CD4-positive, CD25-positive, alpha-beta regulatory T cell (primary cell): ENCODE results near the gene ZNF350. TPM values are rescaled to one million over a fixed set of nuclear protein-coding genes. Genes with fewer than 3 reads are reported as not detected.

ENCODE experiments used
- ATAC-seq, 2 donors: fragments of 150-1000 bp; cut with Tn5 transposase; one replicate each; pipeline ENCODE4 v1.10.0; 2021; ENCODE audit warnings: low read depth in 2 of 2, moderate number of reproducible peaks in 2 of 2, moderate library complexity in 1 of 2
- DNase-seq, 3 donors: peaks; one replicate each; pipeline versions ENCODE4 v3.0.0 to v3.0.0-alpha.2; 2012 to 2022; ENCODE audit warnings: mixed read lengths in 1 of 3
- H3K27ac ChIP-seq: one replicate; pipeline ENCODE4 v1.7.0; 2013; ENCODE audit warnings: mild to moderate bottlenecking, low read length; ENCODE audit not compliant: insufficient read depth, poor library complexity, severe bottlenecking
- H3K27me3 ChIP-seq: one replicate; pipeline ENCODE4 v1.7.0; 2013; ENCODE audit warnings: low read length; ENCODE audit not compliant: control insufficient read depth, insufficient read depth
- H3K36me3 ChIP-seq: one replicate; pipeline ENCODE4 v1.7.0; 2013; ENCODE audit warnings: mild to moderate bottlenecking, low read length, moderate library complexity; ENCODE audit not compliant: control insufficient read depth, insufficient read depth
- H3K4me1 ChIP-seq: 2 replicates; pipeline ENCODE4 v1.7.0; 2013; ENCODE audit warnings: mild to moderate bottlenecking, low read length; ENCODE audit not compliant: insufficient read depth, control insufficient read depth, poor library complexity, severe bottlenecking
- H3K4me3 ChIP-seq: one replicate; pipeline ENCODE4 v1.7.0; 2013; ENCODE audit warnings: low read depth, mild to moderate bottlenecking, low read length, moderate library complexity
- H3K9me3 ChIP-seq, 2 experiments: 1 replicate in 1 of 2; 2 replicates in 1 of 2; pipeline ENCODE4 v1.7.0; 2013; ENCODE audit warnings: low read length in 2 of 2, mild to moderate bottlenecking in 1 of 2, moderate library complexity in 1 of 2; ENCODE audit not compliant: control insufficient read depth in 2 of 2
- H3K27ac Mint-ChIP-seq, 3 donors: one replicate each; pipeline ENCODE4 v1.8.0; 2020 to 2022; ENCODE audit warnings: mild to moderate bottlenecking in 3 of 3, mixed read lengths in 3 of 3, moderate library complexity in 2 of 3
- H3K27me3 Mint-ChIP-seq: one replicate; pipeline ENCODE4 v1.8.0; 2022; ENCODE audit warnings: mild to moderate bottlenecking, mixed read lengths
- H3K36me3 Mint-ChIP-seq: one replicate; pipeline ENCODE4 v1.8.0; 2020; ENCODE audit warnings: mixed read lengths
- H3K4me1 Mint-ChIP-seq, 4 donors: one replicate each; pipeline ENCODE4 v1.8.0; 2020 to 2022; ENCODE audit warnings: mixed read lengths in 4 of 4, mild to moderate bottlenecking in 1 of 4
- H3K4me3 Mint-ChIP-seq, 4 donors: one replicate each; pipeline ENCODE4 v1.8.0; 2020 to 2022; ENCODE audit warnings: mild to moderate bottlenecking in 4 of 4, mixed read lengths in 4 of 4, moderate library complexity in 3 of 4
- H3K9me3 Mint-ChIP-seq, 7 donors: one replicate each; pipeline ENCODE4 v1.8.0; 2020 to 2022; ENCODE audit warnings: mixed read lengths in 7 of 7, mild to moderate bottlenecking in 3 of 7, moderate library complexity in 2 of 7
- polyA plus RNA-seq, 4 donors: library from polyadenylated mRNA; unstranded; fragments of 300-500 nt; fragmentation: Illumina TruSeq; gene quantifications; one replicate each; pipeline ENCODE4 v1.2.3, GENCODE V29; 2021
- total RNA-seq: library from RNA; stranded (reverse); gene quantifications from one replicate; pipeline ENCODE4 v1.2.3, GENCODE V29; 2022

Gene ZNF350
- total and polyA plus RNA-seq, 5 donors from 2014 or later: 15.5 to 25.4 (median 19.8) TPM

DNA sequence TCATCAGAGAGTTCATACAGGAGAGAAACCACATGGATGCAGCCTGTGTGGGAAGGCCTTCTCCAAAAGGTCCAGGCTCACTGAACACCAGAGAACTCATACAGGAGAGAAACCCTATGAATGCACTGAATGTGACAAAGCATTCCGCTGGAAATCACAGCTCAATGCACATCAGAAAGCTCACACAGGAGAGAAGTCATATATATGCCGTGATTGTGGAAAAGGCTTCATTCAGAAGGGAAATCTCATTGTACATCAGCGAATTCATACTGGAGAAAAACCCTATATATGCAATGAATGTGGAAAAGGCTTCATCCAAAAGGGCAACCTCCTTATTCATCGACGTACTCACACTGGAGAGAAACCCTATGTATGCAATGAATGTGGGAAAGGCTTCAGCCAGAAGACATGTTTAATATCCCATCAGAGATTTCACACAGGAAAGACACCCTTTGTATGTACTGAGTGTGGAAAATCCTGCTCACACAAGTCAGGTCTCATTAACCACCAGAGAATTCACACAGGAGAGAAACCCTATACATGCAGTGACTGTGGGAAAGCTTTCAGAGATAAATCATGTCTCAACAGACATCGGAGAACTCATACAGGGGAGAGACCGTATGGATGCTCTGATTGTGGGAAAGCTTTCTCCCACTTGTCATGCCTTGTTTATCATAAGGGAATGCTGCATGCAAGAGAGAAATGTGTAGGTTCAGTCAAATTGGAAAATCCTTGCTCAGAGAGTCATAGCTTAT, 41.7 kb downstream of the ZNF350 start:
- peak overlapping the region; percentile 28 for H3K4me3 ChIP-seq

DNA sequence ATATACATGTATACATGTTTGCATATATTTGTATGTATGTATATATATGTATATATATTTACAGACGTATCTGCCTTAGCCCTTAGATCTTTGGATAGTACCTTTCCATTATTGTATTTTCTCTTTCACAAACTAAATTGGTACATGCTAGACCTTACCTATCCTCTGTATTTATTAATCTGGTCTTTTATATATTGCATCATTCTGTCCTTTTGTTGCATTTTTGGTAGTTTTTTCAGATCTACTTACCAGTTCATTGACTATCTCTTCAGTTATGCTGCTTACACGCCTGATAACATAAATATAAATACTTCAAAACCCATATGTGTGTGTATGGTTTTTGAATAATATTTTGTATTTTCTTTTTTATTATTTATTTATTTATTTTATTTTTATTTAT, 47.7 kb downstream of the ZNF350 start:
- peaks cover 1 to 87% (median 47%) of the 10 kb centered on the region in 7 donors for H3K9me3 Mint-ChIP-seq
- no peak overlapping the region for H3K4me3 Mint-ChIP-seq
- peaks cover 95% of the 10 kb centered on the region for H3K36me3 Mint-ChIP-seq
- H3K27me3 Mint-ChIP-seq: no peaks in the 10 kb centered on the region
- DNase-seq: no peak
- peaks cover 0 to 2% (median 0%) of the 10 kb centered on the region in 4 donors for H3K4me1 Mint-ChIP-seq
- Histone ChIP-seq H3K36me3 (peaks cover 98% of the 10 kb centered on the region), H3K4me3 (no peak overlapping the region), H3K27me3 (no peaks in the 10 kb centered on the region), H3K4me1 (no peaks in the 10 kb centered on the region), H3K9me3 (peaks cover 88 to 89% of the 10 kb centered on the region in 2 experiments), H3K27ac (no peak overlapping the region)
- no peak overlapping the region for H3K27ac Mint-ChIP-seq
- no peak for ATAC-seq

More for the DNA sequence above, 41.7 kb downstream of the ZNF350 start:
- H3K27me3 ChIP-seq: no peaks in the 10 kb centered on the region
- DNase-seq (no peak), ATAC-seq (no peak)
- no peaks in the 10 kb centered on the region for H3K4me1 Mint-ChIP-seq
- H3K27me3 Mint-ChIP-seq: no peaks in the 10 kb centered on the region
- H3K9me3 ChIP-seq: peaks cover 90 to 99% of the 10 kb centered on the region in 2 experiments
- H3K36me3 Mint-ChIP-seq: peaks cover 62% of the 10 kb centered on the region
- no peaks in the 10 kb centered on the region for H3K4me1 ChIP-seq
- no peak overlapping the region for H3K27ac ChIP-seq
- H3K4me3 Mint-ChIP-seq: no peak overlapping the region
- peaks cover 50% of the 10 kb centered on the region for H3K36me3 ChIP-seq
- peaks cover 0 to 85% (median 50%) of the 10 kb centered on the region in 7 donors for H3K9me3 Mint-ChIP-seq
- no peak overlapping the region for H3K27ac Mint-ChIP-seq

- no peaks in the 10 kb centered on the region for H3K27me3 Mint-ChIP-seq
- H3K4me1 Mint-ChIP-seq: peaks cover 12 to 33% (median 19%) of the 10 kb centered on the region in 4 donors
- H3K36me3 Mint-ChIP-seq: peaks cover 78% of the 10 kb centered on the region
- Histone ChIP-seq H3K9me3 (peaks cover 70 to 79% of the 10 kb centered on the region in 2 experiments), H3K36me3 (peaks cover 70% of the 10 kb centered on the region), H3K4me3 (no peak overlapping the region), H3K27ac (no peak overlapping the region), H3K27me3 (no peaks in the 10 kb centered on the region), H3K4me1 (peaks cover 13% of the 10 kb centered on the region)
- peaks cover 0 to 61% (median 30%) of the 10 kb centered on the region in 7 donors for H3K9me3 Mint-ChIP-seq
- no peak for DNase-seq
- no peak overlapping the region for H3K27ac Mint-ChIP-seq
- H3K4me3 Mint-ChIP-seq: no peak overlapping the region
- no peak for ATAC-seq
These were observed 54.7 kb downstream of the ZNF350 start for GRCh38 chr19:51931921-51932320.

DNA sequence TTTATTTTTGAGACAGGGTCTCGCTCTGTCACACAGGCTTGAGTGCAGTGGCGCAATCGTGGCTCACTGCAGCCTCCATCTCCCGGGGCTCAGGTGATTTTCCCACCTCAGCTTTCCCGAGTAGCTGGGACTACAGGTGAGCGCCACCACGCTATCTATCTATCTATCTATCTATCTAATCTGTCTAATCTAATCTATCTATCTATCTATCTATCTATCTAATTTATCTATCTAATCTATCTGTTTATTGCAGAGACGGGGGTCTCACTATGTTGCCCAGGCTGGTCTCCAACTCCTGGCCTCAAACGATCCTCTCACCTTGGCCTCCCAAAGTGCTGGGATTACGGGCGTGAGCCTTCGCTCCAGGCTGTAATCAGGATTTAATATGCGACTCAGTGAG, 58.8 kb downstream of the ZNF350 start:
- no peak overlapping the region for H3K27ac ChIP-seq
- H3K9me3 Mint-ChIP-seq: peaks cover 7 to 65% (median 37%) of the 10 kb centered on the region in 7 donors

DNA sequence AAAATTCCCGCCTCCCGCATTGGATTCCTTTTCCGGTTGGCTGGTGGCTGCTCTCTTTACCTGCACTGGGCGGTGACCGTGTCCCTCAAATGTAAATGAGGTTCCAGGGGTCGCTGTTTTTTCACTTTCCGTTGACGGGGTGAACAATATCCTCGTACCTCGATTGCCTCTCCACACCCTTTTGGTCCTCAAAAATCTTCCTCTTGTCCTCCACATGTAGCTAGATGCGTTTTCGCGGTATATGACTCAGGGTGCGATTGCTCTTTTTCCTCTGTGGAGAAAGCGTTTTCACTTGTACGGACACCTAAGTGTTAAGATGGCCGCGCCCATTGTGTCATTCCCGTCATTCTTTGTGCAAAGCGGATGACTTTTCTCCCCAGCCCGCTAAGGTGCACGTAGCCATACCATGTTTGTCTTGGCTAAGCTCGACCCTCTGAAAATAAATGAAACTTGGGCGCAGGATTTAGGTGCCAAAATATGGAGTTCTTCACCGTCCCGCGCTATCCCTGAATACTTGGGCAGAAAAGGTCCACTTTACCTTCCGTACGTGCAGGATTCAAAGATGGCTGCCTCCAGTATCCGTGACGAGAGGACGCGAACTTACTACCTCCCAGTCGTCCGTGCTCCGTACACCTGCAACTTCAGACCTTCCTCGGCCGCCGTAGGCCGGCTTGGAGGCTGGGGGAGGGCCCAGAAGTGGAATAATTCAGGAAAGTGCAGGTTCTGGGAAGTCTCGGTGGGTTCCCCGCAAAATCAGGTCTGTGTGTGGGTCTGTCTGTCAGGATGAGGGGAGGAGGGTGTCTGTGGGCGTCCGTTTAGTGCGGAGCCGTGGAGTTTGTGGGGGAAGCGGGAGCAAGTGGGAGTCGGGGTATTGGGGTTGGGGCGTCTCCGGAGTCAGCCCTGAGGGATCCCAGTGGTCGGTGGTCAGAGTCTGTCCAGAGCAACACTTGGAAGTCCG, 59.6 kb downstream of the ZNF350 start, which contains the start of gene ZNF613:
Gene ZNF613 (plus strand): TSS at position 689 of the 958 bp plus-strand sequence. CDS start 8,749 bp downstream, outside the sequence.
- Mint-ChIP-seq H3K27ac (peak within 1 kb of the TSS; percentile 90 to 91 (median 90)), H3K4me1 (peaks cover 15 to 38% (median 21%) of the 10 kb centered on the region in 4 donors), H3K4me3 (peak within 1 kb of the TSS; percentile 92 to 98 (median 94)), H3K9me3 (peaks cover 7 to 68% (median 40%) of the 10 kb centered on the region in 7 donors), H3K36me3 (peaks cover 43% of the 10 kb centered on the region), H3K27me3 (no peaks in the 10 kb centered on the region)
- peak within 1 kb of the TSS; percentile 99 for H3K4me3 ChIP-seq
- peaks cover 62 to 67% of the 10 kb centered on the region in 2 experiments for H3K9me3 ChIP-seq
- H3K4me1 ChIP-seq: peaks cover 17% of the 10 kb centered on the region
- DNase-seq: peak; percentile 58 to 96 (median 83)
- no peaks in the 10 kb centered on the region for H3K27me3 ChIP-seq
- peak; percentile 89 to 93 for ATAC-seq
- H3K27ac ChIP-seq: peak within 1 kb of the TSS; percentile 65
- peaks cover 26% of the 10 kb centered on the region for H3K36me3 ChIP-seq

More for the DNA sequence above, 58.8 kb downstream of the ZNF350 start:
- H3K27me3 Mint-ChIP-seq: no peaks in the 10 kb centered on the region
- H3K36me3 Mint-ChIP-seq: peaks cover 48% of the 10 kb centered on the region
- DNase-seq: no peak
- peaks cover 17% of the 10 kb centered on the region for H3K4me1 ChIP-seq
- H3K9me3 ChIP-seq: peaks cover 57 to 67% of the 10 kb centered on the region in 2 experiments
- H3K4me1 Mint-ChIP-seq: peaks cover 15 to 38% (median 21%) of the 10 kb centered on the region in 4 donors
- H3K4me3 Mint-ChIP-seq: peak overlapping the region; percentile 92 to 98 (median 94)
- H3K36me3 ChIP-seq: peaks cover 30% of the 10 kb centered on the region
- no peaks in the 10 kb centered on the region for H3K27me3 ChIP-seq
- H3K27ac Mint-ChIP-seq: peak overlapping the region; percentile 90 to 91 (median 90)
- no peak for ATAC-seq
- peak overlapping the region; percentile 99 for H3K4me3 ChIP-seq

- Mint-ChIP-seq H3K4me1 (peaks cover 12 to 36% (median 21%) of the 10 kb centered on the region in 4 donors), H3K27ac (peak overlapping the region in 2 of 3 donors; percentile 90 to 91), H3K27me3 (no peaks in the 10 kb centered on the region), H3K4me3 (peak overlapping the region; percentile 92 to 98 (median 94)), H3K36me3 (peaks cover 37% of the 10 kb centered on the region), H3K9me3 (peaks cover 7 to 69% (median 41%) of the 10 kb centered on the region in 7 donors)
- H3K9me3 ChIP-seq: peaks cover 61 to 67% of the 10 kb centered on the region in 2 experiments
- DNase-seq: no peak
- no peak for ATAC-seq
- H3K36me3 ChIP-seq: peaks cover 20% of the 10 kb centered on the region
- H3K4me3 ChIP-seq: peak overlapping the region; percentile 99
- H3K27ac ChIP-seq: peak overlapping the region; percentile 65
- H3K4me1 ChIP-seq: peaks cover 17% of the 10 kb centered on the region
- no peaks in the 10 kb centered on the region for H3K27me3 ChIP-seq
These were observed 60.2 kb downstream of the ZNF350 start for GRCh38 chr19:51926426-51926783.

GRCh38 chr19:51921949-51922348, 64.7 kb downstream of the ZNF350 start:
- H3K36me3 ChIP-seq: no peaks in the 10 kb centered on the region

More at GRCh38 chr19:51921949-51922348, 64.7 kb downstream of the ZNF350 start:
- DNase-seq: no peak
- no peak overlapping the region for H3K27ac ChIP-seq
- peaks cover 67 to 87% of the 10 kb centered on the region in 2 experiments for H3K9me3 ChIP-seq
- Mint-ChIP-seq H3K4me3 (no peak overlapping the region), H3K9me3 (peaks cover 7 to 83% (median 31%) of the 10 kb centered on the region in 7 donors), H3K4me1 (peaks cover 3 to 6% (median 4%) of the 10 kb centered on the region in 4 donors), H3K27ac (no peak overlapping the region), H3K36me3 (peaks cover 11% of the 10 kb centered on the region), H3K27me3 (no peaks in the 10 kb centered on the region)
- H3K4me1 ChIP-seq: peaks cover 4% of the 10 kb centered on the region
- no peaks in the 10 kb centered on the region for H3K27me3 ChIP-seq
- no peak overlapping the region for H3K4me3 ChIP-seq
- no peak for ATAC-seq
